Activated CD8-positive, alpha-beta memory T cell treated with anti-CD3 and anti-CD28 coated beads, Interleukin-2, amount 50 U/mL, for 48 hours (primary cell): ENCODE data around the gene ITGA6.
"Not testable (repeated sequence)": the region's sequence is repeated elsewhere in the genome, so short reads cannot be mapped to it uniquely, and the experiment has no call there.

Source experiments
- DNase-seq: peaks from one replicate; pipeline ENCODE4 v3.0.0-alpha.2; 2020

The ITGA6 gene

DNA sequence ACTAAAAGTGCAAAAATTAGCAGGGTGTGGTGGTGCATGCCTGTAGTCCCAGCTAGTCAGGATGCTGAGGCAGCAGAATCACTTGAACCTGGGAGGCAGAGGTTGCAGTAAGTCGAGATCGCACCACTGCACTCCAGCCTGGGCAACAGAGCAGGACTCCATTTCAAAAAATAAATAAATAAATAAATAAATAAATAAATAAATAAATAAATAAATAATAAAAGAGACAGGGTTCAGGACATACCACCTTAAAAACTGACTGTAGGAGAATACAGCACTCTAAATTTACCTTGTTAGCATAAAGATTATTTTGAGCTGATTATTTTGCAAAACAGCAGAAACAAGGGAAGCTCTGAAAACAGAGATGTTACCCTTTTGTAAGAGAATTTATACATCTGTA, 105.1 kb downstream of the ITGA6 start:
- not testable (repeated sequence) for DNase-seq

DNA sequence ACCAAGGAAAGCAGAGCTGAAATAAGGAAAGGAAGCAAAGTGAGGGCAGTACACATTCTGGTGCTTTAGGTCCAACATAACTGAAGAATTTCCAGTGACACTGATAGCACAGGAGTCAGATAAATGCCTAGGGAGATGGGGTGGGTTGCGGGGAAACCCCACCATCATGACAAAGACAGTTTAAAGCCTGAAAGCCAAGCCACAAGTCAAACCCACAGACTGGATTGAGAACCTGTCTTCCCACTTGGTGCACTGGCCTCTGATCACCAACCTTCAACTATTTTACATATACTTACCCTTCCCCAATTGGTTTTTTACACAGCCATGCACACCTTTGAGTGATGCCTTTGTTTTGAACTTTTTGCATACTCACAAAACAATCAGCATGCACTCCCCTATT, 106.3 kb downstream of the ITGA6 start:
- DNase-seq, result no peak

DNA sequence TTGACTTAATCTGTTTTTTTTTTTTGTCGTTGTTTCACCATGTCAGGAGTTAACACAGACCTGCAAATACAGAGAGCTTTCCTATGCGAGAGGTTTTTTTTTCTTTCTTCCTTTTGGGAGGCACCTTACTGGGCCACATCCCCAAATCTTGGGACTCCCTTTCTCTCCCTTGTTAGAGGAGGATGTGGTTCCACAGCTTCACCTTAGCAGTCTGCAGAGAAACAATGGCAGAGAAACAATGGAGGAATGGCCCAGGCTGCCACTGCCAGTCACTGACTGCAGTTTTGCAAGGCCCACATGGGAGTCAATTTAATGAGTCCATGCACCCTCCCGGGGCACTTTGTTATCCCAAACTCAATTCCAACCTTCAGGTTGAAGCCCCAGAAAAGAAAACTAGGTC, 107.7 kb downstream of the ITGA6 start:
- no peak for DNase-seq

DNA sequence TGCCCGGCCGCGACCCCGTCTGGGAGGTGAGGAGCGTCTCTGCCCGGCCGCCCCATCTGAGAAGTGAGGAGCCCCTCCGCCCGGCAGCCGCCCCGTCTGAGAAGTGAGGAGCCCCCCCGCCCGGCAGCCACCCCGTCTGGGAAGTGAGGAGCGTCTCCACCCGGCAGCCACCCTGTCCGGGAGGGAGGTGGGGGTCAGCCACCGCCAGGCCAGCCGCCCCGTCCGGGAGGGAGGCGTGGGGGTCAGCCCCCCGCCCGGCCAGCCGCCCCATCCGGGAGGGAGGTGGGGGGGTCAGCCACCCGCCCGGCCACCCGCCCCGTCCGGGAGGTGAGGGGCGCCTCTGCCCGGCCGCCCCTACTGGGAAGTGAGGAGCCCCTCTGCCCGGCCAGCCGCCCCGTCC, 110.5 kb downstream of the ITGA6 start:
- not testable (repeated sequence) for DNase-seq

DNA sequence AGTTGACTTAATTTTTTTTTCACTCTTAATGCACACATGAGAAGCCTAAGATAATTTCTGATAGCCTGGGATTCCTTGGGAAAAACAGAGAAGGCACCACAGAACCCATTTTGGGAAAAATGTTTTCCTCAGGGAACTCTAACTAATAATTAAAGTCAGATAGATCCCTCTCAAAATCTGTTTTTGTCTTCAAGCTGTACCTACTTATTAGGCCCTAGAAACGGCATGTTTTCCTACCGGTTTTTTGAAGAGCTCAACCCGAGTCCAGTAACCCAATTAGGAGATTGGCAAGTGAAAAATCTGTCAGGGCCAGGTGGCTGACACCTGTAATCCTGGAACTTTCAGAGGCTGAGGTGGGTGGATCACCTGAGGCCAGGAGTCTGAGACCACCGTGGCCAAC, 112.4 kb downstream of the ITGA6 start:
- no peak for DNase-seq

DNA sequence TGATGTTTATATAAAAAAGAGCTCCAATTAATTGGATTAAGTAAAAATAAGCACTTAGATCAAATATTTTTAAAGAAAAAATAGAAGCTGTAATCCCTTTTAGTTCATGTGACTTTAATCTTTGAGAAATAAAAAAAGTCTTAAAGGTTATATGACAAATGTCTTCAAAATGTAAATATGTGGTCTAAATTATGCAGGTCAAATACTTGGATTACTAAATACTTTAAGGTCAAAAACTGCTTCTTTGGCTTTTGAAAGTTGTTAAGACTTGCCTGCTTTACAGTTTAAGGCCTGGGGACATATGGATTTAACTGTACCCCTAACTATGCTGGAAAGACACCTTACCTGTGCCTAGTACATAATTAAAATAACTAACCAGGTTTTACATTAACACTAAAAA, 113.0 kb downstream of the ITGA6 start:
- DNase-seq, result no peak

DNA sequence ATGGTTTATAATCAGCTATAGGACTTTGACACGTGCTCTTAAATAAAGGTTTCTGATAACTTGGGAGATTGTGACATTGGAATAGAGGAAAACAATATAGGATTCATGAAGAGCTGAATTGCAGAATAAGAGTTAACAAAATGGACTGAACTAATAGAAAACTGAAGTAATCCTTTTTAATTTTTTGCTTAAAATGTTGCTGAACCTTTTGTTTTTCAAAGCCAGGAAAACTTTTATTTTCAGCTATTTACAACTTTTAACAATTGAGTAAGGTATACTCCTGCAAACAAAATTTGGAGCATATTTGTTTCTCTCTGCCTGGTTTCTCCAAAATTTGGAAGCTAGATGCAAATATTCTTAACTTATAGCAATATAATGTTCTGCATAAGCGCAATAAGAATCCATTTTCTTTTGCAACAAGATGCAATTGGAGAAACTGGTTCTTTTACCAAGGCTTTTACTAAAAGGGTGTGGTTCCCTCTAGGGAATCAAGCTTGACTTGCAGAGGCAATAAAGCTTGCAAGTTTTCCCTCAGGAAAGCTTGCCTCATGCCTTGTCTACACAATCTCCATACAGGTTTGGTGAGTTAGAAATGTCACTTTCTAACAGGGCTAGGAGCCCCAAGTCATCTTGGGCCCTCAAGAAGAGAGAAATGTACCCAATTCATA, 118.2 kb downstream of the ITGA6 start:
- DNase-seq, result no peak

DNA sequence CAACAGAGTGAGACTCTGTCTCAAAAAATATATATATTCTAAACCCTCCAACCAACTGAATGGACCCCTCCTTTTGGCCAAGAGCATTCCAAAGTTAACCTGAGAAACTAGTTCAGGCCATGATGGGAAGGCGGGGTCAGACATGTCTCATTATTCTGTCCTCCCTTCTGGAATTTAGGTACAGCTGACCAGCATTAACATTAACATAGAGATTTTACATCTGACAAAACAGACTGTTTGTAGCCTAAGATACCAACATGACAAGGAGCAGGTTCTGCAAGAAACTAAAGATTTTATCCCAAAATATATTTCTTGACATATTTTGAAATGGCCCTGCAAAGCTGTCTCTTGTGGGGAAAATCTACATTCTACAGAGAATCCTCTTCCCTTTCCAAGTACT, 121.7 kb downstream of the ITGA6 start:
- no peak for DNase-seq

DNA sequence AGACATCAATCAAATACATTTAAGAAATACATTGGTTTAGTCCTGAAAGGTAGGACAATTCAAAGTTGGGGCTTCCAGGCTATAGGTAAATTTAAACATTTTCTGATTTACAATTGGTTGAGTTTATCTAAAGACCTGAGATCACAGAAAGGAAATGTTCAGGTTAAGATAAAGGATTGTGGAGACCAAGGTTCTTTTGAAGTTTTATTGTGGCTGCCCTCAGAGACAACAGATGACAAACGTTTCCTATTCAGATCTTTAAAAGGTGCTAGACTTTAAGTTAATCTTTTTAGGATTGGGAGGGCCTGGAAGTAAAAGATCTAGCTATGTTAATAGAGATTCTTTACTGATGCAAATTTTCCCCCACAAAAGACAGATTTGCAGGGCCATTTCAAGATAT, 122.4 kb downstream of the ITGA6 start:
- not testable (repeated sequence) for DNase-seq

DNA sequence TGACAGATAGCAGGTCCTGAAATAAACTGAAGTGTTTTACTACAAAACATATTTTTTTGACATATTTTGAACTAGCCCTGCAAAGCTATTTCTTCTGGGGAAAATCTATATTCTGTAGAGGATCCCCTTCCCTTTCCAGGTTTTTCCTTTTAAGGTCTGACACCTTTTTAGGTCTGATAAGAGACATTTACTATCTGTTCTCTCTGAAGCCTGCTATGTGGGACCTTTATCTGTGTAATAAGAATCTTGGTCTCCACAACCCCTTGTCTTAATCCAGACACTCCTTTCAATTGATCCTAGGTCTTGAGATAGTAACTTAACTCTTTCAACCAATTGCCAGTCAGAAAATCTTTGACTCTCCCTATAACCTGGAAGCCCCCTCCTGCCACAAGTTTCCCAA, 123.0 kb downstream of the ITGA6 start:
- DNase-seq, result no peak

DNA sequence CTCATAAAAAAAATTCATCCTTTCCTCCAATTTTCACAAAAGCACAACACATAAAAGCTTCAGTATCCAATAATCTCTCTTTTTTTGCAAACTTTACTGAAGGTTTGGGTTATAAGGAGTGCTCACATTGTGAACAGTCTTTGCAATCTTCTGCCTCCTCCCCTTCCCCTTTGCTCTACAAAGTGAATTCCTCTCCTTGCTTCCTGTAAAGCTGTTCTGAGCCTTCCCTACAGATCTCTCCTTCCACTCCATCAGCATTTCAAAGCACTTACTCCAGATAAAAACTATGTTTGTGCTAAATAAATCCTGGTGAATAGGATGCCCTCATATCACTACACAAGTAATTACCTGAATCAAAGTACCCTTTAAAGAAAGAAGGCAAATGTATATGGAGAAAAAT, 123.9 kb downstream of the ITGA6 start:
- DNase-seq, result no peak

DNA sequence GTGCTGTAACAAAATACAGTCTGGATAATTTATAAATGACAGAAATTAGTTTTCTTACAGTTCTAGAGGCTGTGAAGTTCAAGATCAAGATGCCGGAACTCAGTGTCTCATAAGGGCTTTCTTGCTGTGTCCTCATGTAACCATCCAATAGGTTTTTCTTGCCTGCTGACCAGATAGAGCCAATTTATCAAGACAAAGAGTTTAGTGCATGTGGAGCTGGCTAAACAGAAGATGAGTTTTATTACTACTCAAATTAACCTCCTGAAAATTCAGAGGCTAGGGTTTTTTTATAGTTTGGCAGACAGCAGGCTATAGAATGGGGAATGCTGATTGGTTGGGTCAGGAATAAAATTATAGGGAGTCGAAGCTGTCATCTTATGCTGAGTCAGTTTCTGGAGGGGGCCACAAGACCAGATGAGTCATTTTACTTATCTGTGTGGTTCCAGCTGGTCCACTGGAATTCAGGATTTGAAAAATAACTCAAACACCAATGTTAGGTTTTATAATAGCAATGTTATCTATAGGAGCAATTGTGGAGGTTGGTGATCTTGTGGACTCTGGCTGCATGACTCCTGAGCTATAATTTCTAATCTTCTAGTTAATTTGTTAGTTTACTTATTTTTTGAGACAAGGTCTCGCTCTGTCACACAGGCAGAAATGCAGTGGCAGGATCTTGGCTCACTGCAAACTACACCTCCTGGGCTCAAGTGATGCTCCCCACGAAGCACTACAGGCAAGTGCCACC, 125.3 kb downstream of the ITGA6 start:
- DNase-seq, result no peak

DNA sequence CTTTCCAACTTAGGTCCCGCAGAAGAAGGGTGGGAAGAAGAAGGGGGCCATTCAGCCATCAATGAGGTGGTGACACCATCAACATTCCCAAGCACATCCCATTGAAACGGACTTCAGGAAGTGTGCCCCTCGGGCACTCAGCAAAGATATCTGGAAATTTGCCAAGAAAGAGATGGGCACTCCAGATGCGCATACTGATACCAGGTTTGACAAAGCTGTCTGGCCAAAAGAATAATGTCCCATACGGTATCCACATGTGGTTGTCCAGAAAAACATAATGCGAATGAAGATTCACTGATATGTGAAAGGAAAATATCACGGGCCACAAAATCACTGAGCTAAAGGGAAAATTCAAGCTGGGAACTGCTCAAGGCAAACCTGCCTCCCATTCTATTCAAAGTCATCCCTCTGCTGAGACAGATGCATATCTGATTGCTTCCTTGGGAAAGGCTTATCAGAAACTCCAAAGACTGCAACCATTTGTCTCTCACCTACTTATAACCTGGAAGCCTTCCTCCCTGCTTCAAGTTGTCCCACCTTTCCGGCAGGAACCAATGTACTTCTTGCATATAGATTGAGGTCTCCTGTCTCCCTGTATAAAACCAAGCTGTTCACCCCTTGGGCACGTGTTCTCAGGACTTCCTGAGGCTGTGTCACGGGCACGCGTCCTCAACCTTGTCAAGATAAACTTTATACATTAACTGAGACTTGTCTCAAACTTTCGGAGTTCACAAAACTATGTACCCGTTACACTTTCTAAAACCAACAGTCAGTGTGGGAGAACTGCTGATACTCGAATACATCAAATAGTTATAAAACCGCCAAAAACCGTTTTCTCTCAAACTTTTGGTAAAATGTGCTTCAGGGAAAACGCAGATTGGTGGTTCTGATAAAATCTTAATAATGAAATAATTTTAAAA, 127.2 kb downstream of the ITGA6 start:
- no peak for DNase-seq

DNA sequence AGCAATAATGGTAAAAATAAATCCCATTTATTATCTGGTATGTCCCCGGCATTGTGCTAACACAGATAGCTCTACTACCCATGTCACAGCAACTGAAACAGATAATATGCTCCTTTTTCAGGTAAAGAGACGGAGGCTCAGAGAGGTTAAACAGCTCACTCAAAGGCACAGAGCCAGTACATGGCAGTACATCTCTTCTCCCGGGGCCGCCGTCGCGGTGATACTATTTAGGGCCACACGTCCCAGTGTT, 127.8 kb downstream of the ITGA6 start:
- DNase-seq, result no peak
